Vagina (tissue), 2 donors: Measurements from ENCODE around the gene CHCHD6.

Experiments
- POLR2A ChIP-seq, 2 donors: fragments of 450-650 bp; IDR thresholded peaks; one replicate each; pipeline ENCODE4 v1.6.1; 2017; ENCODE audit warnings: antibody characterized with exemption in 2 of 2, mild to moderate bottlenecking in 2 of 2, moderate library complexity in 2 of 2
- POLR2AphosphoS5 ChIP-seq, 2 donors: sonication (generic); formaldehyde crosslinking; IDR thresholded peaks; one replicate each; pipeline ENCODE4 v1.9.0; 2017; ENCODE audit warnings: antibody characterized with exemption in 2 of 2, mild to moderate bottlenecking in 2 of 2, low read depth in 1 of 2; ENCODE audit not compliant: insufficient read depth in 1 of 2
- TF ChIP-seq, protein P1 (sequence below), 3 experiments: fragments of 450-650 bp in 2 of 3; fragments of 200-600 bp in 1 of 3; sonication (generic) in 1 of 3; IDR thresholded peaks; one replicate each; pipeline ENCODE4 v1.5.1; 2017 to 2019; ENCODE audit warnings: antibody characterized with exemption in 3 of 3, mild to moderate bottlenecking in 2 of 3, moderate library complexity in 2 of 3

DNA sequence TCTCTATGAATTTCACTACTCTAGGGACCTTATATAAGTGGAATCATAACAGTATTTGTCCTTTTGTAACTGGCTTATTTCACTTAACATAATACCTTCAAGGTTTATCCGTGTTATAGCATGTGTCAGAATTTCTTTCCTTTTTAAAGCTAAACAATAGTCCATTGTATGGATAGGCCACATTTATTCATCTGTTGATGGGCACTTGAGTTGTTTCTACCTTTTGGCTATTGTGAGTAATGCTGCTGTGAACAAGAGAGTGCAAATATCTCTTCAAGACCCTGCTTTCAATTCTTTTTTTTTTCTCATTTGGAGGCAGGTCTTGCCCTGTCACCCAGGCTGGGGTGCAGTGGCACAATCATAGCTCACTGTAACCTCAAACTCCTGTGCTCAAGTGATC is 56.5 kb downstream of the CHCHD6 start:
- TF ChIP-seq, protein P1, sequence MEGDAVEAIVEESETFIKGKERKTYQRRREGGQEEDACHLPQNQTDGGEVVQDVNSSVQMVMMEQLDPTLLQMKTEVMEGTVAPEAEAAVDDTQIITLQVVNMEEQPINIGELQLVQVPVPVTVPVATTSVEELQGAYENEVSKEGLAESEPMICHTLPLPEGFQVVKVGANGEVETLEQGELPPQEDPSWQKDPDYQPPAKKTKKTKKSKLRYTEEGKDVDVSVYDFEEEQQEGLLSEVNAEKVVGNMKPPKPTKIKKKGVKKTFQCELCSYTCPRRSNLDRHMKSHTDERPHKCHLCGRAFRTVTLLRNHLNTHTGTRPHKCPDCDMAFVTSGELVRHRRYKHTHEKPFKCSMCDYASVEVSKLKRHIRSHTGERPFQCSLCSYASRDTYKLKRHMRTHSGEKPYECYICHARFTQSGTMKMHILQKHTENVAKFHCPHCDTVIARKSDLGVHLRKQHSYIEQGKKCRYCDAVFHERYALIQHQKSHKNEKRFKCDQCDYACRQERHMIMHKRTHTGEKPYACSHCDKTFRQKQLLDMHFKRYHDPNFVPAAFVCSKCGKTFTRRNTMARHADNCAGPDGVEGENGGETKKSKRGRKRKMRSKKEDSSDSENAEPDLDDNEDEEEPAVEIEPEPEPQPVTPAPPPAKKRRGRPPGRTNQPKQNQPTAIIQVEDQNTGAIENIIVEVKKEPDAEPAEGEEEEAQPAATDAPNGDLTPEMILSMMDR (IDR thresholded peaks at IDR 0.05), result no peak
- no peak for TF ChIP-seq POLR2AphosphoS5 (IDR thresholded peaks at IDR 0.05; ENCODE audit: insufficient read depth in 1 of 2, low read depth in 1 of 2)
- no peak for TF ChIP-seq POLR2A (IDR thresholded peaks at IDR 0.05)
